NCI-H345 treated with DMSO at 0.1 percent for 48 hours (cell line): ENCODE results near the gene EXOC6B.

Experiments
- DNase-seq: peaks from one replicate; lab custom pipeline; 2025; ENCODE audit not compliant: unreplicated experiment; lab: John Stamatoyannopoulos, UW

EXOC6B gene

GRCh38 chr2:72744049-72744448 lies 81.8 kb downstream of the EXOC6B start:
- DNase-seq = no peak

GRCh38 chr2:72743481-72743880 lies 82.4 kb downstream of the EXOC6B start:
- DNase-seq = no peak

GRCh38 chr2:72738096-72738495 lies 87.7 kb downstream of the EXOC6B start:
- no peak for DNase-seq

GRCh38 chr2:72734432-72734831 lies 91.4 kb downstream of the EXOC6B start:
- no peak for DNase-seq

GRCh38 chr2:72731116-72731515 lies 94.7 kb downstream of the EXOC6B start:
- no peak for DNase-seq

GRCh38 chr2:72727356-72727755 lies 98.5 kb downstream of the EXOC6B start:
- no peak for DNase-seq

GRCh38 chr2:72723769-72724370 lies 102.0 kb downstream of the EXOC6B start:
- no peak for DNase-seq

- no peak for DNase-seq
These were observed 103.3 kb downstream of the EXOC6B start for GRCh38 chr2:72722492-72723070.

- no peak for DNase-seq
These were observed 106.4 kb downstream of the EXOC6B start for GRCh38 chr2:72719416-72719815.

- DNase-seq = no peak
These were observed 107.0 kb downstream of the EXOC6B start for GRCh38 chr2:72718876-72719275.

GRCh38 chr2:72716601-72717000 lies 109.2 kb downstream of the EXOC6B start:
- DNase-seq = no peak

GRCh38 chr2:72713857-72714256 lies 112.0 kb downstream of the EXOC6B start:
- DNase-seq = no peak

- no peak for DNase-seq
These were observed 112.9 kb downstream of the EXOC6B start for GRCh38 chr2:72712977-72713376.

- DNase-seq = no peak
These were observed 113.5 kb downstream of the EXOC6B start for GRCh38 chr2:72712304-72712703.

GRCh38 chr2:72710418-72711152 lies 115.2 kb downstream of the EXOC6B start:
- no peak for DNase-seq

GRCh38 chr2:72708236-72708635 lies 117.6 kb downstream of the EXOC6B start:
- no peak for DNase-seq

GRCh38 chr2:72698300-72698699 lies 127.5 kb downstream of the EXOC6B start:
- DNase-seq = no peak

GRCh38 chr2:72696559-72696958 lies 129.3 kb downstream of the EXOC6B start:
- DNase-seq = no peak

GRCh38 chr2:72695676-72696075 lies 130.2 kb downstream of the EXOC6B start:
- no peak for DNase-seq

- no peak for DNase-seq
These were observed 130.9 kb downstream of the EXOC6B start for GRCh38 chr2:72694715-72695496.

GRCh38 chr2:72689579-72690195 lies 136.1 kb downstream of the EXOC6B start:
- no peak for DNase-seq
